A549 treated with CpdA at 1 μM for 4 hours (cell line): Measurements from ENCODE around the gene ASIC3. TPM values are rescaled to one million over a fixed set of nuclear protein-coding genes. Genes with fewer than 3 reads are reported as not detected.

Experiments
- total RNA-seq: library from RNA; stranded (reverse); fragments of 200-300 nt; extraction: Qiagen RNA extraction; gene quantifications from 5 replicates; pipeline ENCODE4 v1.2.3, GENCODE V29; 2022; ENCODE audit warnings: low read depth

Gene ASIC3
- total RNA-seq, result 7.6 to 12.8 TPM (median 10.2 TPM) in 5 replicates

GRCh38 chr7:151047976-151048815 lies at the start of gene ASIC3:
Gene ASIC3 (plus strand): TSS chr7:151048531. CDS start chr7:151048886, 355 bp downstream.

GRCh38 chr7:151024435-151025056 lies 23.8 kb upstream of the ASIC3 start, which contains the start of gene ATG9B:
Gene ATG9B (minus strand): TSS chr7:151024494. CDS start chr7:151024423, 71 bp downstream.

GRCh38 chr7:151028131-151028947 lies 20.0 kb upstream of the ASIC3 start, which contains the start of gene ABCB8:
Gene ABCB8 (plus strand): TSS chr7:151028450. CDS start chr7:151028516, 66 bp downstream.

GRCh38 chr7:151057506-151057988 lies 9.2 kb downstream of the ASIC3 start, which contains the start of gene CDK5:
Gene CDK5 (minus strand): TSS chr7:151057897. CDS start chr7:151057848, 49 bp downstream.

GRCh38 chr7:151059367-151060112 lies 11.2 kb downstream of the ASIC3 start, which contains the start of gene SLC4A2:
Gene SLC4A2 (plus strand): TSS chr7:151059589. CDS start chr7:151061988, 2,399 bp downstream.

GRCh38 chr7:151080522-151081169 lies 32.3 kb downstream of the ASIC3 start, which contains the start of gene FASTK:
Gene FASTK (minus strand): TSS chr7:151080809. CDS start chr7:151080766, 43 bp downstream.

GRCh38 chr7:151083071-151083823 lies 34.9 kb downstream of the ASIC3 start, which contains the start of gene TMUB1:
Gene TMUB1 (minus strand): TSS chr7:151083493. CDS start chr7:151082563, 930 bp downstream.

GRCh38 chr7:151085691-151086620 lies 37.6 kb downstream of the ASIC3 start, which contains the start of gene AGAP3:
Gene AGAP3 (plus strand): TSS chr7:151086475. CDS start chr7:151086742, 267 bp downstream.

Other genes starting within 250 kb of the ASIC3 start
- 0.05 to 0.28 TPM in 2 of 5 replicates, not detected in the others for gene TMEM176B, start 248.2 kb upstream of the ASIC3 start, total RNA-seq
- 0.03 to 0.15 TPM in 2 of 5 replicates, not detected in the others for gene TMEM176A, start 247.8 kb upstream of the ASIC3 start, total RNA-seq
- gene AOC1, start 196.0 kb upstream of the ASIC3 start, total RNA-seq, result not detected in 5 replicates
- gene KCNH2, start 70.2 kb upstream of the ASIC3 start, total RNA-seq, result 0.40 to 0.52 TPM (median 0.47 TPM) in 5 replicates
- 0.18 to 0.47 TPM (median 0.34 TPM) in 5 replicates for gene NOS3, start 57.5 kb upstream of the ASIC3 start, total RNA-seq
- 0.64 to 0.97 TPM (median 0.86 TPM) in 5 replicates for gene ATG9B, start 24.0 kb upstream of the ASIC3 start, total RNA-seq
- gene ABCB8, start 20.1 kb upstream of the ASIC3 start, total RNA-seq, result 38.3 to 53.5 TPM (median 45.1 TPM) in 5 replicates
- 32.3 to 35.2 TPM (median 33.4 TPM) in 5 replicates for gene CDK5, start 9.4 kb downstream of the ASIC3 start, total RNA-seq
- gene SLC4A2, start 11.1 kb downstream of the ASIC3 start, total RNA-seq, result 195 to 312 TPM (median 291 TPM) in 5 replicates
- 58.0 to 84.2 TPM (median 76.7 TPM) in 5 replicates for gene FASTK, start 32.3 kb downstream of the ASIC3 start, total RNA-seq
- gene TMUB1, start 35.0 kb downstream of the ASIC3 start, total RNA-seq, result 35.5 to 58.8 TPM (median 56.8 TPM) in 5 replicates
- 54.6 to 71.6 TPM (median 67.0 TPM) in 5 replicates for gene AGAP3, start 37.9 kb downstream of the ASIC3 start, total RNA-seq
- not detected in 5 replicates for gene GBX1, start 119.2 kb downstream of the ASIC3 start, total RNA-seq
- not detected in 5 replicates for gene ASB10, start 138.7 kb downstream of the ASIC3 start, total RNA-seq
- not detected in 5 replicates for gene H2BK1, start 162.0 kb downstream of the ASIC3 start, total RNA-seq
- gene ABCF2, start 178.7 kb downstream of the ASIC3 start, total RNA-seq, result 69.2 to 73.0 TPM (median 70.1 TPM) in 5 replicates
- 39.4 to 53.0 TPM (median 48.5 TPM) in 5 replicates for gene CHPF2, start 184.0 kb downstream of the ASIC3 start, total RNA-seq
- 8.9 to 12.0 TPM (median 11.2 TPM) in 5 replicates for gene SMARCD3, start 200.2 kb downstream of the ASIC3 start, total RNA-seq